OCI-M2 (cell line): ENCODE results near the gene ADAMTS19.
"Not testable (repeated sequence)": the region's sequence is repeated elsewhere in the genome, so short reads cannot be mapped to it uniquely, and the experiment has no call there.

Experiments
- DNase-seq: peaks from one replicate; lab custom pipeline; 2025; ENCODE audit not compliant: unreplicated experiment; lab: John Stamatoyannopoulos, UW

Gene ADAMTS19

GRCh38 chr5:129459777-129460671 lies at the start of gene ADAMTS19:
ADAMTS19 (plus strand) TSS chr5:129460298; CDS start chr5:129460392, 94 bp downstream.
- DNase-seq: no peak

GRCh38 chr5:129410488-129410887 lies 49.6 kb upstream of the ADAMTS19 start:
- DNase-seq: no peak

- DNase-seq: no peak
These were observed 47.4 kb upstream of the ADAMTS19 start for GRCh38 chr5:129412721-129413120.

GRCh38 chr5:129413570-129413969 lies 46.5 kb upstream of the ADAMTS19 start:
- DNase-seq: no peak

GRCh38 chr5:129419292-129419691 lies 40.8 kb upstream of the ADAMTS19 start:
- no peak for DNase-seq

- no peak for DNase-seq
These were observed 35.1 kb upstream of the ADAMTS19 start for GRCh38 chr5:129425031-129425430.

GRCh38 chr5:129426071-129426470 lies 34.0 kb upstream of the ADAMTS19 start:
- no peak for DNase-seq

- not testable (repeated sequence) for DNase-seq
These were observed 31.5 kb upstream of the ADAMTS19 start for GRCh38 chr5:129428636-129429035.

- DNase-seq: no peak
These were observed 28.7 kb upstream of the ADAMTS19 start for GRCh38 chr5:129431406-129431805.

- DNase-seq: no peak
These were observed 21.8 kb upstream of the ADAMTS19 start for GRCh38 chr5:129438322-129438721.

GRCh38 chr5:129440424-129440823 lies 19.7 kb upstream of the ADAMTS19 start:
- no peak for DNase-seq

GRCh38 chr5:129441096-129441495 lies 19.0 kb upstream of the ADAMTS19 start:
- DNase-seq: no peak

GRCh38 chr5:129445379-129445778 lies 14.7 kb upstream of the ADAMTS19 start:
- no peak for DNase-seq

GRCh38 chr5:129447968-129448367 lies 12.1 kb upstream of the ADAMTS19 start:
- no peak for DNase-seq

GRCh38 chr5:129448654-129449053 lies 11.4 kb upstream of the ADAMTS19 start:
- DNase-seq: no peak

- no peak for DNase-seq
These were observed 5.6 kb upstream of the ADAMTS19 start for GRCh38 chr5:129454461-129454860.

GRCh38 chr5:129459450-129459776 lies 685 bp upstream of the ADAMTS19 start:
- DNase-seq: no peak

- DNase-seq: no peak
These were observed 506 bp downstream of the ADAMTS19 start for GRCh38 chr5:129460672-129460935.

GRCh38 chr5:129460936-129461710 lies 1.0 kb downstream of the ADAMTS19 start:
- no peak for DNase-seq

GRCh38 chr5:129461711-129462332 lies 1.7 kb downstream of the ADAMTS19 start:
- DNase-seq: no peak

- DNase-seq: no peak
These were observed 5.8 kb downstream of the ADAMTS19 start for GRCh38 chr5:129465776-129466344.

GRCh38 chr5:129474544-129474943 lies 14.4 kb downstream of the ADAMTS19 start:
- DNase-seq: no peak
